Ovary (tissue), 9 donors: ENCODE measurements around the gene TENM4. TPM values are rescaled to one million over a fixed set of nuclear protein-coding genes. Genes with fewer than 3 reads are reported as not detected.
A peak's percentile ranks its signal among the peaks of the same experiment; 100 is the strongest.
"Not testable (repeated sequence)": the region's sequence is repeated elsewhere in the genome, so short reads cannot be mapped to it uniquely, and the experiment has no call there.

ENCODE experiments used
- DNase-seq, 5 donors: peaks; one replicate each; pipeline ENCODE4 v3.0.0-alpha.2; 2019 to 2020
- H3K27ac ChIP-seq, 2 donors: fragments of 200-600 bp; one replicate each; pipeline versions ENCODE4 v1.5.1 to v1.8.0; 2019 to 2022
- H3K27me3 ChIP-seq: fragments of 200-600 bp; one replicate; pipeline ENCODE4 v1.8.0; 2022
- H3K36me3 ChIP-seq: fragments of 200-600 bp; sonication (generic); one replicate; pipeline ENCODE4 v1.5.1; 2019
- H3K4me1 ChIP-seq: one replicate; pipeline ENCODE4 v1.8.1; 2013; ENCODE audit warnings: mild to moderate bottlenecking, moderate library complexity; ENCODE audit not compliant: insufficient read depth
- H3K4me3 ChIP-seq: fragments of 200-600 bp; sonication (generic); one replicate; pipeline ENCODE4 v1.5.1; 2017
- H3K9me3 ChIP-seq, 2 donors: fragments of 200-600 bp in 1 of 2; sonication (generic) in 1 of 2; one replicate each; pipeline versions ENCODE4 v1.5.1 to v1.8.1; 2013 to 2019; ENCODE audit warnings: mild to moderate bottlenecking in 1 of 2, moderate library complexity in 1 of 2
- EP300 ChIP-seq: sonication (generic); formaldehyde crosslinking; IDR thresholded peaks from one replicate; pipeline ENCODE4 v1.6.1; 2017; ENCODE audit warnings: antibody characterized with exemption
- POLR2A ChIP-seq: fragments of 450-650 bp; IDR thresholded peaks from one replicate; pipeline ENCODE4 v1.6.1; 2017; ENCODE audit warnings: antibody characterized with exemption, mild to moderate bottlenecking, moderate library complexity
- WGBS, 3 donors: extraction: QIAGEN DNeasy Blood & Tissue Kit in 1 of 3; methylation state at CpG; one replicate each; pipeline versions ENCODE4 v1.1.5 to v1.1.7; 2013 to 2017; 5-methylcytosine and 5-hydroxymethylcytosine counted together
- intact Hi-C, 4 donors: fragments of 100-400 bp; cut with DNase I; formaldehyde crosslinking; loops; one replicate each; pipeline versions ENCODE4 v1.11.0 to v1.15.1; 2022 to 2023
- polyA plus RNA-seq, 2 donors: library from polyadenylated mRNA; stranded (reverse); fragments of 200-250 nt in 1 of 2; fragments of 350-450 nt in 1 of 2; fragmentation: Illumina TruSeq in 1 of 2; extraction: RNeasy Lipid Tissue Mini Kit (QIAGEN cat#74804) in 1 of 2; gene quantifications; one replicate each; pipeline ENCODE4 v1.2.3, GENCODE V29; 2013 to 2014
- total RNA-seq, 7 donors: library from RNA; depleted of rRNA in 2 of 7; stranded (reverse); fragments of >200 nt in 2 of 7; fragmentation: NEBNext Ultra II Directional in 3 of 7; extraction: Animal tissue kit (Norgen Biotek cat#: 25700) in 3 of 7; gene quantifications; one replicate each; pipeline versions ENCODE4 v1.1.0 to v1.2.4, GENCODE V29; 2016 to 2023
- TF ChIP-seq, protein P1 (sequence below), 3 donors: fragments of 450-650 bp in 2 of 3; fragments of 200-600 bp in 1 of 3; IDR thresholded peaks; one replicate each; pipeline versions ENCODE4 v1.5.1 to v1.8.0; 2016 to 2022; ENCODE audit warnings: antibody characterized with exemption in 3 of 3, mild to moderate bottlenecking in 1 of 3
- donor health status: DM: no; HTN: no; CAD: no; lungs with moderate emphysema.
- donor health status: DM: no; HTN: no; CAD: no.
- donor health status: Bipolar disorder and iron deficiency.
- donor health status: DM: yes; HTN: yes; CAD: no.
- donor health status: DM: no; HTN: no; CAD: no.
- donor health status: DM: yes; HTN: yes; CAD: no.

Gene TENM4
- total and polyA plus RNA-seq, 9 donors, result 11.0 to 206 (median 107) TPM

DNA sequence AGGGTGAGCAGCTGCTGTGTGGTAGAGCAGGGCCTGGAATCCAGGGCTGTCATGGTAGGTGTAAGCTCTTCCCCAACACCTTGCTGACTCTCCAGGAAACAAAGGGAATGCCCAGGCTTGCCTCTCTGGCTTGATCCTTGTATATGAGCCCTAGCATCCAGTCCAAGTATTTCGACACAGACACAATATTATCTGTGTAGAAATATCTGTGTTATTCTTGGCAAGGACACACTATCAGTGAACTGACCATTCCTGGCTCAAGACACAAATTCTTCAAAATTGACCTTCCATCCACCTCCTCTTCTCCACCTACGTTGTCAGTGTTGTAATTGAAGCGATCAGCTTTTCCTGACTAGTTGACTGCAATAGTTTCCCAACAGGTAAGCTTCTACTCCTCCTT is 554.2 kb downstream of the TENM4 start:
- no peak for DNase-seq
- no peaks in the 10 kb centered on the region for H3K36me3 ChIP-seq
- 9 to 18% (median 11%) methylated on average over 3 of the region's 3 CpGs for WGBS, 3 donors
- no peak overlapping the region for H3K4me3 ChIP-seq
- no peak for TF ChIP-seq POLR2A
- TF ChIP-seq EP300, result no peak
- no peak overlapping the region for H3K27ac ChIP-seq
- H3K4me1 ChIP-seq, result peaks cover 7% of the 10 kb centered on the region
- no peaks in the 10 kb centered on the region for H3K27me3 ChIP-seq
- no peaks in the 10 kb centered on the region for H3K9me3 ChIP-seq
- intact Hi-C loops, result no loop called here

DNA sequence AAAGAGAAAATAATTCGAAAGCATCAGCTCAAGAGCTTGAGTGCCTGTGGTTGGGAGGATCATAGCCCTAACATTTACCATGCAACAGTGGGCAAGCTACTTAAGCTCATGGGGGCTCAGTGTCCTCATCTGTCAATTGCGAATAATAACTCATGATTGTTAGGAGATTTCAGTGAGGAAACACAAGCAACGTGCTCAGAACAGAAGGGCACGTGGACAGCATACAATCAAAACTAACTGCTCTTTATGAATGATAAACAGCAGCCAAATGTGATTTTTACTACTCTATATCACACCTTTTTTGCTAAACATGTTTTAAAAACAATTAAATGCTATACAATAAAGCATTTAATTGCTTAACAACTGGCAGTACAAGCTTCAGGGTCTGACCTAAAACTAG is 556.1 kb downstream of the TENM4 start:
- TF ChIP-seq, protein P1, sequence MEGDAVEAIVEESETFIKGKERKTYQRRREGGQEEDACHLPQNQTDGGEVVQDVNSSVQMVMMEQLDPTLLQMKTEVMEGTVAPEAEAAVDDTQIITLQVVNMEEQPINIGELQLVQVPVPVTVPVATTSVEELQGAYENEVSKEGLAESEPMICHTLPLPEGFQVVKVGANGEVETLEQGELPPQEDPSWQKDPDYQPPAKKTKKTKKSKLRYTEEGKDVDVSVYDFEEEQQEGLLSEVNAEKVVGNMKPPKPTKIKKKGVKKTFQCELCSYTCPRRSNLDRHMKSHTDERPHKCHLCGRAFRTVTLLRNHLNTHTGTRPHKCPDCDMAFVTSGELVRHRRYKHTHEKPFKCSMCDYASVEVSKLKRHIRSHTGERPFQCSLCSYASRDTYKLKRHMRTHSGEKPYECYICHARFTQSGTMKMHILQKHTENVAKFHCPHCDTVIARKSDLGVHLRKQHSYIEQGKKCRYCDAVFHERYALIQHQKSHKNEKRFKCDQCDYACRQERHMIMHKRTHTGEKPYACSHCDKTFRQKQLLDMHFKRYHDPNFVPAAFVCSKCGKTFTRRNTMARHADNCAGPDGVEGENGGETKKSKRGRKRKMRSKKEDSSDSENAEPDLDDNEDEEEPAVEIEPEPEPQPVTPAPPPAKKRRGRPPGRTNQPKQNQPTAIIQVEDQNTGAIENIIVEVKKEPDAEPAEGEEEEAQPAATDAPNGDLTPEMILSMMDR (IDR thresholded peaks at IDR 0.05), result no peak
- TF ChIP-seq POLR2A, result no peak
- TF ChIP-seq EP300, result no peak
- Histone ChIP-seq H3K4me1 (peaks cover 7% of the 10 kb centered on the region), H3K36me3 (no peaks in the 10 kb centered on the region), H3K9me3 (no peaks in the 10 kb centered on the region), H3K27me3 (no peaks in the 10 kb centered on the region), H3K4me3 (no peak overlapping the region), H3K27ac (no peak overlapping the region)
- DNase-seq, result no peak
- intact Hi-C loops, result no loop called here
- 75 to 84% (median 83%) methylated on average over 4 of the region's 4 CpGs for WGBS, 3 donors

DNA sequence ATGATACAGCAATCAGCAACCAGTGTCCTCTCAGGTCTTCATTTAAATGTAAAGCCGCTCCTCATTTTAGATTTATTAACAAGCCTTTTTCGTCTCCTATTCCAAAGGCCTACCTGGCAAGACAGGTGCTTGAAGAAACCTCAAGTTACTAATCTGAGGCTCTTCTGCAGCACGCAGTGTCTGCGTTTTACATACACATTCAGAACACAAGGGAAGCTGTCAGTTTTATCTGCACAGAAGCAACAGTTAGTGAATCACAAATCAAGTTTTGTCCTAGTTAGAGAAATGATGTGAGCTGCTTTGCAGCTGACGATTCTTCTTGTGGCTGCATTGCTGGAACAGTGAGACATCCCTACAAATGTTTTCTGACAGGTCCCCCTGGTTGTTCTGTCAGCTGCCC is 557.3 kb downstream of the TENM4 start:
- Histone ChIP-seq H3K27ac (no peak overlapping the region), H3K27me3 (no peaks in the 10 kb centered on the region), H3K4me1 (peaks cover 9% of the 10 kb centered on the region), H3K36me3 (no peaks in the 10 kb centered on the region), H3K9me3 (no peaks in the 10 kb centered on the region), H3K4me3 (no peak overlapping the region)
- DNase-seq, result no peak
- intact Hi-C loops, result no loop called here
- 94 to 96% (median 95%) methylated on average over 5 of the region's 5 CpGs for WGBS, 3 donors
- TF ChIP-seq POLR2A (no peak), EP300 (no peak)
- TF ChIP-seq, protein P1 (IDR thresholded peaks at IDR 0.05), result no peak

DNA sequence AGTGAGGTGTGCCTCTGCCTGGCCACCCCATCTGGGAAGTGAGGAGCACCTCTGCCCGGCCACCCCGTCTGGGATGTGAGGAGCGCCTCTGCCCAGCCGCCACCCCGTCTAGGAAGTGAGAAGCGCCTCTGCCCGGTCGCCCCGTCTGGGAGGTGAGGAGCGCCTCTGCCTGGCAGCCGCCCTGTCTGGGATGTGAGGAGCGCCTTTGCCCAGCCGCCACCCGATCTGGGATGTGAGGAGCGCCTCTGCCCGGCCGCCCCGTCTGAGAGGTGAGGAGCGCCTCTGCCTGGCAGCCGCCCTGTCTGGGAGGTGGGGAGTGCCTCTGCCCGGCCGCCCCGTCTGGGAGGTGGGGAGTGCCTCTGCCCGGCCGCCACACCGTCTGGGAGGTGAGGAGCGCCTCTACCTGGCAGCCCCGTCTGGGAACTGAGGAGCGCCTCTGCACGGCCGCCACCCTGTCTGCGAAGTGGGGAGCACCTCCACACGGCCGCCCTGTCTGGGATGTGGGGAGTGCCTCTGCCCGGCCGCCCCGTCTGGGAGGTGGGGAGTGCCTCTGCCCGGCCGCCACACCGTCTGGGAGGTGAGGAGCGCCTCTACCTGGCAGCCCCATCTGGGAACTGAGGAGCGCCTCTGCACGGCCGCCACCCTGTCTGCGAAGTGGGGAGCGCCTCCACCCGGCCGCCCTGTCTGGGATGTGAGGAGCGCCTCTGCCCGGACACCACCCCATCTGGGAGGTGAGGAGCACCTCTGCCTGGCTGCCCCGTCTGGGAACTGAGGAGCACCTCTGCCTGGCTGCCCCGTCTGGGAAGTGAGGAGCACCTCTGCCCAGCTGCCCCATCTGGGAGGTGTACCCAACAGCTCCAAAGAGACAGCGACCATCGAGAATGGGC is 561.5 kb downstream of the TENM4 start:
- intact Hi-C loops, H3K9me3 ChIP-seq, H3K36me3 ChIP-seq, H3K4me1 ChIP-seq, H3K27me3 ChIP-seq, H3K4me3 ChIP-seq, H3K27ac ChIP-seq: not testable (repeated sequence)
- peak in 1 of 5 donors; percentile 24 for DNase-seq
- 94 to 96% (median 95%) methylated on average over 32 to 54 of the region's 54 CpGs for WGBS, 3 donors

DNA sequence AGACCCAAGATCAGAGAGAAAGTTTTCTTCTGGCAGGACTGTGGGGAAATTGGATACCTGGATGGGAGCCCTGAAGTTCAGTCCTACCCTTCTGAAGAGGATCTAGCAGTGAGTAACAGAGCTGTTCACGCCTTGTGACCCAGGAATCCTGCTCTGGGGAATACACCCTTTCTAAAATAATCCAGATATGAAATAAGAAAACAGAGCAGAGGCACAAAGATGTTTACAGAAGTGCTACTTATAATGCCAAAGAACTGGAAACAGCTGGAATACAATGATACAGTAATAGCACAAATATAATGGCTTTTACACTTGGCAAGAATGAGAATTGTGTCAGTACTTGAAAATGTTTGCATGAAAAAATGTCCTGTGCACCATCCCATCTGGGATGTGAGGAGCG is 562.2 kb downstream of the TENM4 start:
- 40 to 60% (median 53%) methylated on average over 2 of the region's 2 CpGs for WGBS, 3 donors

More for the DNA sequence above, 562.2 kb downstream of the TENM4 start:
- no peaks in the 10 kb centered on the region for H3K27me3 ChIP-seq
- H3K4me1 ChIP-seq, result peaks cover 2% of the 10 kb centered on the region
- no peak overlapping the region for H3K4me3 ChIP-seq
- no peak for DNase-seq
- intact Hi-C loops, result no loop called here
- H3K27ac ChIP-seq, result no peak overlapping the region
- H3K9me3 ChIP-seq, result no peaks in the 10 kb centered on the region
- H3K36me3 ChIP-seq, result no peaks in the 10 kb centered on the region
- TF ChIP-seq EP300 (no peak), POLR2A (no peak)
- TF ChIP-seq, protein P1 (IDR thresholded peaks at IDR 0.05), result no peak
